ENCODE results near the gene NEMP2. TPM values are rescaled to one million over a fixed set of nuclear protein-coding genes. Genes with fewer than 3 reads are reported as not detected.

NEMP2 gene
- total and polyA plus RNA-seq, 2 of the 8 experiments (the other 6 are each of a cell fraction or from before 2014, with no cell fraction given) = 3.1 to 5.3 TPM

DNA sequence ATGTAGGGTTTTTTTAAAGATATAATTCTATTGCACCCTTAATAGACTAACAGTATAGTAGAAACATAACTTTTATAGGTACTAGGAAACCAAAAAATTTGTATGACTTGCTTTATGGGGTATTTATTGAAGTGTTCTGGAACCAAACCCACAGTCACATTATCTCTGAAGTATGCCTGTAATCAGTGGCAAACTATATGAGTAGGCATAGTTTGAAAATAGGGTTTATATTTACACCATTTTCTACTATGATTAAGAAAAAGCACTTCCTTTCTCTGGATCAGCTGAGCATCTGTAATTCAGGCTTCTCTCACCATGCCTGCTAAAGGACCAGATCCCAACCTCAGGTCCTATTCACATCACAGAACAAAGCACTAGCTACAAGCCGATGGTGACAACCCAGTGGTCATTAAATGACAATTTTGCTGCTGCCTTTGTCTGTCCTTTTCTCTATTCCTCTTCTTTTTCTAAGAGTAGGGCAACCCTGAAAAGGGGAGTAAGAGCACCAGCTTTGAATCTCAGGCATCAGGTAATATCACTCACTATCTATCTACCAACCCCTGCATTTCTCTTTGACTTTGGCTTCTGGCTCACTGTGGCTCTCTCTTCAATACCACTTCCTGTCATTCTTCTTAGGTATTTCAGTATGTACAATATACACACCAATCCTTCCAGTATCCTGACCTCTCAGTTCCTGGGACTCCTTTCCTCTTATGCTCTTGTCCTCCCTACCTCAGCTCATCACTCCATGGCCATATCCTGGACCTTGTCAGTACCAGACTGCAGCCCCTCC lies 14.4 kb downstream of the NEMP2 start (continued):
- TF ChIP-seq SRF (IDR thresholded peaks at IDR 0.05; ENCODE audit: low read depth, low read length) (no peak), HDAC6 (IDR thresholded peaks at IDR 0.05; ENCODE audit: low read depth, low read length) (no peak)
- TF ChIP-seq, protein P1, sequence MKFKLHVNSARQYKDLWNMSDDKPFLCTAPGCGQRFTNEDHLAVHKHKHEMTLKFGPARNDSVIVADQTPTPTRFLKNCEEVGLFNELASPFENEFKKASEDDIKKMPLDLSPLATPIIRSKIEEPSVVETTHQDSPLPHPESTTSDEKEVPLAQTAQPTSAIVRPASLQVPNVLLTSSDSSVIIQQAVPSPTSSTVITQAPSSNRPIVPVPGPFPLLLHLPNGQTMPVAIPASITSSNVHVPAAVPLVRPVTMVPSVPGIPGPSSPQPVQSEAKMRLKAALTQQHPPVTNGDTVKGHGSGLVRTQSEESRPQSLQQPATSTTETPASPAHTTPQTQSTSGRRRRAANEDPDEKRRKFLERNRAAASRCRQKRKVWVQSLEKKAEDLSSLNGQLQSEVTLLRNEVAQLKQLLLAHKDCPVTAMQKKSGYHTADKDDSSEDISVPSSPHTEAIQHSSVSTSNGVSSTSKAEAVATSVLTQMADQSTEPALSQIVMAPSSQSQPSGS (IDR thresholded peaks at IDR 0.05; ENCODE audit: low read length) = no peak
- TF ChIP-seq, protein P2, sequence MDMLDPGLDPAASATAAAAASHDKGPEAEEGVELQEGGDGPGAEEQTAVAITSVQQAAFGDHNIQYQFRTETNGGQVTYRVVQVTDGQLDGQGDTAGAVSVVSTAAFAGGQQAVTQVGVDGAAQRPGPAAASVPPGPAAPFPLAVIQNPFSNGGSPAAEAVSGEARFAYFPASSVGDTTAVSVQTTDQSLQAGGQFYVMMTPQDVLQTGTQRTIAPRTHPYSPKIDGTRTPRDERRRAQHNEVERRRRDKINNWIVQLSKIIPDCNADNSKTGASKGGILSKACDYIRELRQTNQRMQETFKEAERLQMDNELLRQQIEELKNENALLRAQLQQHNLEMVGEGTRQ (IDR thresholded peaks at IDR 0.05; ENCODE audit: low read length) = no peak

Data from H1 (cell line).